Glutamatergic neuron (in vitro differentiated cells): Measurements from ENCODE around the gene FLRT2. TPM values are rescaled to one million over a fixed set of nuclear protein-coding genes. Genes with fewer than 3 reads are reported as not detected.

ENCODE experiments used
- DNase-seq: peaks from one replicate; pipeline ENCODE4 v3.0.0; 2022
- H3K27ac Mint-ChIP-seq: one replicate; pipeline ENCODE4 v1.8.0; 2020; ENCODE audit warnings: mild to moderate bottlenecking, mixed read lengths, inconsistent platforms; ENCODE audit not compliant: unreplicated experiment
- H3K27me3 Mint-ChIP-seq: one replicate; pipeline ENCODE4 v1.8.0; 2020; ENCODE audit warnings: mild to moderate bottlenecking, moderate library complexity, mixed read lengths, inconsistent platforms; ENCODE audit not compliant: unreplicated experiment
- H3K36me3 Mint-ChIP-seq: one replicate; pipeline ENCODE4 v1.8.0; 2020; ENCODE audit warnings: mild to moderate bottlenecking, mixed read lengths, inconsistent platforms; ENCODE audit not compliant: unreplicated experiment
- H3K4me1 Mint-ChIP-seq: one replicate; pipeline ENCODE4 v1.8.0; 2020; ENCODE audit warnings: mild to moderate bottlenecking, low read depth, mixed read lengths, inconsistent platforms; ENCODE audit not compliant: unreplicated experiment
- H3K4me3 Mint-ChIP-seq: one replicate; pipeline ENCODE4 v1.8.0; 2020; ENCODE audit warnings: mild to moderate bottlenecking, mixed read lengths, inconsistent platforms; ENCODE audit not compliant: unreplicated experiment
- H3K9me3 Mint-ChIP-seq: one replicate; pipeline ENCODE4 v1.8.0; 2020; ENCODE audit warnings: mild to moderate bottlenecking, moderate library complexity, mixed read lengths, inconsistent platforms; ENCODE audit not compliant: unreplicated experiment
- CTCF ChIP-seq: fragments of 200-600 bp; sonication (generic); IDR thresholded peaks from one replicate; pipeline ENCODE4 v1.5.0; 2021; ENCODE audit not compliant: partially characterized antibody, unreplicated experiment
- total RNA-seq: library from RNA; stranded (reverse); fragmentation: NEBNext Ultra II Directional; extraction: Animal tissue kit (Norgen Biotek cat#: 25700); gene quantifications from one replicate; pipeline ENCODE4 v1.2.1, GENCODE V29; 2021; ENCODE audit not compliant: unreplicated experiment

The FLRT2 gene
- total RNA-seq, 1 donor from 2014 or later: 69.6 TPM

- TF ChIP-seq CTCF: no peak
- Mint-ChIP-seq H3K36me3 (peaks cover 7% of the 10 kb centered on the region), H3K4me1 (peaks cover 6% of the 10 kb centered on the region), H3K4me3 (no peak overlapping the region), H3K9me3 (no peaks in the 10 kb centered on the region), H3K27me3 (no peaks in the 10 kb centered on the region), H3K27ac (no peak overlapping the region)
- DNase-seq: no peak
Measured at GRCh38 chr14:85565862-85566296, 35.9 kb downstream of the FLRT2 start.

GRCh38 chr14:85566603-85567002, 36.7 kb downstream of the FLRT2 start:
- peaks cover 7% of the 10 kb centered on the region for H3K36me3 Mint-ChIP-seq
- H3K4me3 Mint-ChIP-seq: no peak overlapping the region
- H3K27ac Mint-ChIP-seq: no peak overlapping the region
- peaks cover under 1% of the 10 kb centered on the region for H3K4me1 Mint-ChIP-seq
- DNase-seq: no peak
- H3K9me3 Mint-ChIP-seq: no peaks in the 10 kb centered on the region
- no peaks in the 10 kb centered on the region for H3K27me3 Mint-ChIP-seq
- no peak for TF ChIP-seq CTCF

GRCh38 chr14:85572011-85572410, 42.1 kb downstream of the FLRT2 start:
- Mint-ChIP-seq H3K9me3 (no peaks in the 10 kb centered on the region), H3K27ac (no peak overlapping the region), H3K4me1 (peaks cover 14% of the 10 kb centered on the region), H3K36me3 (no peaks in the 10 kb centered on the region), H3K4me3 (no peak overlapping the region), H3K27me3 (no peaks in the 10 kb centered on the region)
- TF ChIP-seq CTCF: no peak
- DNase-seq: no peak

GRCh38 chr14:85572845-85573244, 42.9 kb downstream of the FLRT2 start:
- no peak for DNase-seq
- no peak for TF ChIP-seq CTCF
- no peaks in the 10 kb centered on the region for H3K27me3 Mint-ChIP-seq
- no peaks in the 10 kb centered on the region for H3K36me3 Mint-ChIP-seq
- peaks cover 20% of the 10 kb centered on the region for H3K4me1 Mint-ChIP-seq
- no peaks in the 10 kb centered on the region for H3K9me3 Mint-ChIP-seq
- H3K27ac Mint-ChIP-seq: no peak overlapping the region
- no peak overlapping the region for H3K4me3 Mint-ChIP-seq

GRCh38 chr14:85573406-85573805, 43.5 kb downstream of the FLRT2 start:
- Mint-ChIP-seq H3K27ac (no peak overlapping the region), H3K4me3 (no peak overlapping the region), H3K36me3 (no peaks in the 10 kb centered on the region), H3K4me1 (peaks cover 22% of the 10 kb centered on the region), H3K27me3 (no peaks in the 10 kb centered on the region), H3K9me3 (no peaks in the 10 kb centered on the region)
- DNase-seq: no peak
- no peak for TF ChIP-seq CTCF
